Kidney (tissue), 14 donors: ENCODE data around the gene RTKN. TPM values are rescaled to one million over a fixed set of nuclear protein-coding genes. Genes with fewer than 3 reads are reported as not detected.

Experiments
- DNase-seq, 5 donors: peaks; one replicate each; pipeline ENCODE4 v3.0.0-alpha.2; 2013 to 2020
- FAIRE-seq: peaks from 2 replicates; lab custom pipeline; 2012; peaks lifted over from hg19 to GRCh38; lab: Jason Lieb, UNC
- H3K27ac ChIP-seq, 2 donors: one replicate each; pipeline ENCODE4 v1.7.0; 2013; ENCODE audit warnings: low read depth in 2 of 2, low read length in 2 of 2, inconsistent platforms in 1 of 2
- H3K27me3 ChIP-seq: one replicate; pipeline ENCODE4 v1.7.1; 2013; ENCODE audit warnings: low read length, inconsistent platforms; ENCODE audit not compliant: control insufficient read depth, insufficient read depth
- H3K36me3 ChIP-seq, 3 donors: one replicate each; pipeline versions ENCODE4 v1.7.0 to v1.7.1; 2013; ENCODE audit warnings: low read length in 3 of 3, control low read depth in 1 of 3, inconsistent platforms in 1 of 3; ENCODE audit not compliant: insufficient read depth in 3 of 3, control insufficient read depth in 2 of 3
- H3K4me1 ChIP-seq, 3 donors: one replicate each; pipeline versions ENCODE4 v1.7.0 to v1.7.1; 2013; ENCODE audit warnings: low read length in 3 of 3, inconsistent platforms in 1 of 3, low read depth in 1 of 3; ENCODE audit not compliant: control insufficient read depth in 2 of 3, insufficient read depth in 2 of 3
- H3K4me3 ChIP-seq, 3 donors: one replicate each; pipeline versions ENCODE4 v1.7.0 to v1.8.1; 2013; ENCODE audit warnings: low read length in 3 of 3, control low read depth in 1 of 3, inconsistent platforms in 1 of 3
- H3K9ac ChIP-seq, 3 donors: one replicate each; pipeline versions ENCODE4 v1.7.0 to v1.7.1; 2013; ENCODE audit warnings: low read length in 3 of 3, control low read depth in 1 of 3, inconsistent platforms in 1 of 3
- H3K9me3 ChIP-seq, 3 donors: one replicate each; pipeline versions ENCODE4 v1.7.0 to v1.7.1; 2013; ENCODE audit warnings: low read length in 3 of 3, control low read depth in 1 of 3, inconsistent platforms in 1 of 3; ENCODE audit not compliant: control insufficient read depth in 2 of 3, insufficient read depth in 1 of 3
- intact Hi-C: fragments of 100-400 bp; cut with DNase I; formaldehyde crosslinking; loops from one replicate; pipeline ENCODE4 v1.11.1; 2022
- polyA plus RNA-seq: library from polyadenylated mRNA; stranded (reverse); fragments of 350-450 nt; fragmentation: Illumina TruSeq; extraction: RNeasy Lipid Tissue Mini Kit (QIAGEN cat#74804); gene quantifications from one replicate; pipeline ENCODE4 v1.2.3, GENCODE V29; 2014; ENCODE audit warnings: low read depth, low replicate concordance; ENCODE audit not compliant: insufficient read depth
- total RNA-seq: library from RNA; stranded (reverse); fragmentation: NEBNext Ultra II Directional; extraction: Animal tissue kit (Norgen Biotek cat#: 25700); gene quantifications from one replicate; pipeline ENCODE4 v1.2.1, GENCODE V29; 2021
- TF ChIP-seq, protein P1 (sequence below): IDR thresholded peaks from 3 replicates; pipeline ENCODE4 v1.5.1; 2012; ENCODE audit warnings: mild to moderate bottlenecking, moderate library complexity, borderline replicate concordance; ENCODE audit not compliant: insufficient read depth; ENCODE audit errors: extremely low read depth
- donor health status: control.
- donor health status: control.
- donor health status: control.
- donor health status: control.
- donor health status: control.
- donor health status: DM: yes; HTN: yes; CAD: no.
- donor health status: Normal renal cell carcinoma (clear cell type).

Gene RTKN
- total and polyA plus RNA-seq, 2 donors from 2014 or later = 76.4 to 95.6 TPM

DNA sequence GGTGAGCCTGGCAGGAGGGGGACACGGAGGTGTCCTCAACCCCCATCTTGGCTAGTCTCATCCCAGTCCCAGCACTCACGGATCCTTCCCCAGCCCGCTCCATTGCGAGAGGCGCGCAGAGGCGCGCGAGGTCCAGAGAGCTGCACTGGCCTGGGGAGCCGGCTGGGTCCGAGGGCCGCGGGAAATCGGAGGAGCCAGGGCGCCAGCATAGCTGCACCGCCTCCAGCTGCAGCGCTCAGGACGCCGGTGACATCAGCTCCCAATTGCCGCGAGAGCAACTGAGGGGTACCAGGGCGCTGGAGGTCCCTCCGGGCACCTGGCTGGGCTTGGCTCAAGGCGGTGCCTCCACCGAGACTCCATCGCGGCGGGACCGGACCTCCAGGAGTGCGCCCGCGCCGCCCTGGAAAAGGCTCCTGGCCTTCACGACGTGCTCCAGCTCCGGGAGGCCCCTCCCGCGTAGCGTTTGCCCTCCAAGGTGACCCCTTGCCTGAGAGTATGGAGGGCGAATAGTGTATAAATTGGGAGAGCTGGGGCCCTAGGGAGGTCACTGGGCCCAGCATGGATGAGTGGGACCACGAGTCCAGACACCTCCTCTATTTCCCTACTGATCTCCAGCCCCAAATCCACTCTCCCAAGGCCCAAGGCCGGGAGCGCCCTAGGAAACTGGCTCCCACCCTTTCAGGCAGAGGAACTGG, 5.5 kb downstream of the RTKN start:
- H3K27me3 ChIP-seq = no peaks in the 10 kb centered on the region
- no peak overlapping the region for H3K4me3 ChIP-seq
- no peak overlapping the region for H3K27ac ChIP-seq
- intact Hi-C loops = no loop called here
- DNase-seq (peak in 1 of 5 donors; percentile 49), FAIRE-seq (no peak)
- no peak overlapping the region for H3K9ac ChIP-seq
- peaks cover 2 to 12% (median 6%) of the 10 kb centered on the region in 3 donors for H3K36me3 ChIP-seq
- TF ChIP-seq, protein P1, sequence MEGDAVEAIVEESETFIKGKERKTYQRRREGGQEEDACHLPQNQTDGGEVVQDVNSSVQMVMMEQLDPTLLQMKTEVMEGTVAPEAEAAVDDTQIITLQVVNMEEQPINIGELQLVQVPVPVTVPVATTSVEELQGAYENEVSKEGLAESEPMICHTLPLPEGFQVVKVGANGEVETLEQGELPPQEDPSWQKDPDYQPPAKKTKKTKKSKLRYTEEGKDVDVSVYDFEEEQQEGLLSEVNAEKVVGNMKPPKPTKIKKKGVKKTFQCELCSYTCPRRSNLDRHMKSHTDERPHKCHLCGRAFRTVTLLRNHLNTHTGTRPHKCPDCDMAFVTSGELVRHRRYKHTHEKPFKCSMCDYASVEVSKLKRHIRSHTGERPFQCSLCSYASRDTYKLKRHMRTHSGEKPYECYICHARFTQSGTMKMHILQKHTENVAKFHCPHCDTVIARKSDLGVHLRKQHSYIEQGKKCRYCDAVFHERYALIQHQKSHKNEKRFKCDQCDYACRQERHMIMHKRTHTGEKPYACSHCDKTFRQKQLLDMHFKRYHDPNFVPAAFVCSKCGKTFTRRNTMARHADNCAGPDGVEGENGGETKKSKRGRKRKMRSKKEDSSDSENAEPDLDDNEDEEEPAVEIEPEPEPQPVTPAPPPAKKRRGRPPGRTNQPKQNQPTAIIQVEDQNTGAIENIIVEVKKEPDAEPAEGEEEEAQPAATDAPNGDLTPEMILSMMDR = no peak
- H3K4me1 ChIP-seq = peaks cover 9 to 23% (median 14%) of the 10 kb centered on the region in 3 donors
- H3K9me3 ChIP-seq = no peaks in the 10 kb centered on the region

DNA sequence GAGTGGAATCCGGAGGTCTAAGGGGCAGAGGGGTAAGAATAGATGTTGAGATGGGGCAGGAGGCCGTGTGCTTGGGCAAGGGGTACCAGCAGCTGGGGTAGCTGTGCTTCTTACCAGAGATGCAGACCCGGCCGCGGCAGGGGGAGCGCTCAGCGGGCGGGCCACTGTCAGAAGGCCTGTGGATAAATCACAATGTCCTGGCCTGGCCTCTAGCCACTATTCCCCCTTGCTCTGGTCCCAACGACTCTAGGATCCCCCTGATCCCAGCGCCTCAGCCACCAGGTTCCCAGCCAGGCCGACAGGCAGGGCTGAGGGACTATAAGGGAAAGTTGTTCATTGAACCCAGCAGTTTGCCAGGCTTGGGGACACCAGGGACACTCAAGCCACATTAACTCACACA, 11.2 kb downstream of the RTKN start:
- no peak overlapping the region for H3K4me3 ChIP-seq
- no peak overlapping the region for H3K27ac ChIP-seq
- TF ChIP-seq, protein P1 = no peak
- no peak for FAIRE-seq
- H3K9ac ChIP-seq = no peak overlapping the region
- H3K9me3 ChIP-seq = no peaks in the 10 kb centered on the region
- H3K36me3 ChIP-seq = peaks cover 6 to 60% (median 27%) of the 10 kb centered on the region in 3 donors
- H3K27me3 ChIP-seq = no peaks in the 10 kb centered on the region
- intact Hi-C loops = no loop called here
- no peak for DNase-seq
- peaks cover 0 to 9% (median 6%) of the 10 kb centered on the region in 3 donors for H3K4me1 ChIP-seq

DNA sequence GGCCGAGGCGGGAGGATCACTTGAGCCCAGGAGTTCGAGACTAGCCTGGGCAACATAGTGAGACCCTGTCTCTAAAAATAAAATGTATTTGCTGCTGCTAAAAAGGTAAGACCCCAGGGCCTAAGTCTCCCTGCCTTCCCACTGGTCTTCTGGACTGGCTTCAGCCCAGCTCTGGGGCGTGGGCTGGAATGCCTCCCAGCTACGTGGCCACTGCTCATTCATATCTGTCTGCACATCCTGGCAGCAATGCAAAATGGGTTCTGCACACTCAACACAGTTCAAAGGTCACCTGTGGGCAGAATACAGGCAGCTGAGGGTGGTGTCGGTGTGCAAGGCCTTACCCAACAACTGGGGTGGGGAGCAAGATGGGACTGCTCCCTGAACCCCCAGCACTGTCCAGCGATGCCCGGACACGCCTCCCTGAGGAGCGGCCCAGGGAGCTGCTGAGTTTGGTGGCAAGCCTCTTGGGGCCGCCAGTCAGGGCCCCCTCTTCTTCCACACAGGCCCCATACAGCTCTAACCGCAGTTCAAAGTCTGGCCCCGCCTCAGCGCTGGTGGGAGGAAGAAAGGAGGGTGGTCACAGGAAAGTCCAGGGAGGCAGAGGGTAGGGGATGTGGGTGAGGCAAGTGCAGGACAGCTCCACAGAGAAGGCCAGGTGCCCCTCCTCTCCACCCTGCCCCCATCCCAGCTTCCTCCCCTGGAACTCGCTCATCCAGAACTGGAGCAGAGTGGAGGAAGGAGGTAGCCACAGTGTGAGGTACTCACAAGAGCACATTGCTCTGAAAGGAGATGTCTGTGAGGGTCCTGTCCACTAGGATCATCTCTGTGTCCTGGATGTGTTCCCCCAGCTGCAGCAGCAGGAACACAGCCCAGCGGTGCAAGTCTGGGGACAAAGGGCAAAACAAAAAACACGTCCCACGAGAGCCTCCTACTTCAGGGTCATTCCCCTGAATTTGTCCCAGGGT, 12.0 kb downstream of the RTKN start:
- Histone ChIP-seq H3K27me3 (no peaks in the 10 kb centered on the region), H3K4me1 (peaks cover 0 to 9% (median 6%) of the 10 kb centered on the region in 3 donors), H3K9ac (no peak overlapping the region), H3K27ac (no peak overlapping the region), H3K9me3 (no peaks in the 10 kb centered on the region), H3K36me3 (peaks cover 6 to 65% (median 27%) of the 10 kb centered on the region in 3 donors), H3K4me3 (peak overlapping the region in 1 of 3 donors; percentile 3)
- intact Hi-C loops = no loop called here
- DNase-seq (peak in 4 of 5 donors; percentile 47 to 71 (median 59)), FAIRE-seq (no peak)
- TF ChIP-seq, protein P1 = no peak
